NCI-H460 (cell line): ENCODE results near the gene UTRN. TPM values are rescaled to one million over a fixed set of nuclear protein-coding genes. Genes with fewer than 3 reads are reported as not detected.

ENCODE experiments used
- DNase-seq: peaks from one replicate; pipeline ENCODE4 v3.0.0-alpha.2; 2016; ENCODE audit warnings: low read depth; ENCODE audit errors: extremely low read depth
- polyA plus RNA-seq: library from polyadenylated mRNA; depleted of rRNA; stranded (reverse); fragments of >200 nt; gene quantifications from 2 replicates; pipeline ENCODE4 v1.2.3, GENCODE V29; 2014; cell fraction: nucleus; rRNA removed
- total RNA-seq: library from RNA; depleted of rRNA; stranded (reverse); fragments of >200 nt; shearing (Covaris generic); gene quantifications from 2 replicates; pipeline ENCODE4 v1.2.3, GENCODE V29; 2014; rRNA removed

The UTRN gene
- total RNA-seq = 24.6 and 29.5 TPM in 2 replicates
- polyA plus RNA-seq = 10.7 and 11.9 TPM in 2 replicates

DNA sequence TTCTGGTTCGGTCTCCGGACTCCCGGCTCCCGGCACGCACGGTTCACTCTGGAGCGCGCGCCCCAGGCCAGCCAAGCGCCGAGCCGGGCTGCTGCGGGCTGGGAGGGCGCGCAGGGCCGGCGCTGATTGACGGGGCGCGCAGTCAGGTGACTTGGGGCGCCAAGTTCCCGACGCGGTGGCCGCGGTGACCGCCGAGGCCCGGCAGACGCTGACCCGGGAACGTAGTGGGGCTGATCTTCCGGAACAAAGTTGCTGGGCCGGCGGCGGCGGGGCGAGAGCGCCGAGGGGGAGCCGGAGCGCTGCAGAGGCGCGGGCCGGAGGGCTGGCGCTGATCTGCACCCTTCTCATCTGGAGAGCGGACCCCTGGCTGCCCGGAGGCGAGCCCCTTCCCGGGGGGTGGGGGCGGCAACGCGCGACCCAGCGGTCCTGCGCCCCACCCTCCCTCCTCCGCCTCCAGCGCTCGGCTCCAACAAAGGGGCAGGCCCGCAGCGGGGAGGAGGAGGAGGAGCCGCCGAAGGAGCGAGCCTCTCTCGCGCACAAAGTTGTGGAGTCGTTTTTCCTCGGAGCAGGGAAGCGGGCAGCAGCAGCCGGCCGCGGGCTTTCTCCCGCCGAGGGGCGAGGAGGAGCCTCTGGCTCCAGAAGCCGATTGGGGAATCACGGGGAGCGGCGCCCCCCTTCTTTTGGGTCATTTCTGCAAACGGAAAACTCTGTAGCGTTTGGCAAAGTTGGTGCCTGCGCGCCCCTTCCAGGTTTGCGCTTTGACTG is at the start of gene UTRN:
Gene UTRN, plus strand, starts transcription at position 553 of the 765 bp plus-strand sequence. CDS start 6,494 bp downstream, outside the sequence.
- DNase-seq = peak; percentile 56

DNA sequence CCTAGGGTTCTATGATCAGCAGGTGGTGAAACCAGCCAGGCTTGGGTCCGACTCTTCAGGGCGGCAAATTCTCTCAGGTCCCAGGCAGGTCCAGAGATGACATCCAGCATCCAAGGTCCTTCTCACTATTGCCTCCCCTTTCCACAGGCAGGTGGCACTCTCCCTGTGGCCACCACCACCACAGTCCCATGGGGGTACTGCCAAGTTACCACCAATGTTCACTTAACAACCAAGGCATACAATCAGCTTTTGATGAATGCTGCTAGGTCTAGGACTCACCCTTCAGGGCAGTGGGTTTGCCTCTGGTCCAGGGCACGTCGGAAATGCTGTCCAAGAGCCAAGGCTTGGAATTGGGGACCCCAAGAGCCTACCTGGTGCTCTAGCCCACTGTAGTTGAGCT is 40.4 kb upstream of the UTRN start:
- DNase-seq = no peak

DNA sequence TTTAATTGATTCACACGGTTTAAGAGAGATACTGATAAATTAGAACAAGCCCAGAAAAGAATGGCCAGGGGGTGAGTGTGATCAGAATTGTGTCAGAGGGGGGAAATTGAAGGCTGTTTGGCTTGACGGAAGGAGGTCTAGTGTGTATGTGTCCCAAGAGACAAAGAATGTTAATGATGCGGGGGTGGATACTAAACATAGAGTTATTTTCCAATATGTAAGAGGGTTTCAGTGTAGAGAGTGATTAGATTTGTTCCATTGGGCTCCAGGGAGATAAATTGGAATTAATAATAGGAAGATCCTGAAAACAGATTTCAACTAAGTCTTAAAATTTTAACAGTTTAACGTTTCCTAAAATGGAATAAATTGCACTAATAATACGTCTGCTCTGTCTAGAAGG is 38.1 kb upstream of the UTRN start:
- DNase-seq = no peak

DNA sequence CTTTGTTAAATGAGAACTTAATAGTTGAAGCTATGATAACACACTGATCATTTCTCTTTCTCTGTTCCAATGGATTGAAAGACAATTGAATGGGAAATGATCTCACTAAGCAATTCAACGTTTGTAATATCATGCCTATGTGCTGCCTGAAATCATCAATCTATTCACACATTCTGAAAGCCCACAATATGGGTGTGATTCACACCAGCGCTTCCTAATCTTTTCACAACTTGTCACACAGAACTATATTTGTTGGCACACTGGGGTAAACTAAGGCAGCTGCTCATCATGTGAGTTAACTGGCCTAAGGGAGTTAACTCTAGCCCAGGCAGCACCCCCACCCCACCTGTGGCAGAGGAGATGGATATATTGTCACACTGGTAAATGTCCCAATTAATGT is 37.1 kb upstream of the UTRN start:
- no peak for DNase-seq

DNA sequence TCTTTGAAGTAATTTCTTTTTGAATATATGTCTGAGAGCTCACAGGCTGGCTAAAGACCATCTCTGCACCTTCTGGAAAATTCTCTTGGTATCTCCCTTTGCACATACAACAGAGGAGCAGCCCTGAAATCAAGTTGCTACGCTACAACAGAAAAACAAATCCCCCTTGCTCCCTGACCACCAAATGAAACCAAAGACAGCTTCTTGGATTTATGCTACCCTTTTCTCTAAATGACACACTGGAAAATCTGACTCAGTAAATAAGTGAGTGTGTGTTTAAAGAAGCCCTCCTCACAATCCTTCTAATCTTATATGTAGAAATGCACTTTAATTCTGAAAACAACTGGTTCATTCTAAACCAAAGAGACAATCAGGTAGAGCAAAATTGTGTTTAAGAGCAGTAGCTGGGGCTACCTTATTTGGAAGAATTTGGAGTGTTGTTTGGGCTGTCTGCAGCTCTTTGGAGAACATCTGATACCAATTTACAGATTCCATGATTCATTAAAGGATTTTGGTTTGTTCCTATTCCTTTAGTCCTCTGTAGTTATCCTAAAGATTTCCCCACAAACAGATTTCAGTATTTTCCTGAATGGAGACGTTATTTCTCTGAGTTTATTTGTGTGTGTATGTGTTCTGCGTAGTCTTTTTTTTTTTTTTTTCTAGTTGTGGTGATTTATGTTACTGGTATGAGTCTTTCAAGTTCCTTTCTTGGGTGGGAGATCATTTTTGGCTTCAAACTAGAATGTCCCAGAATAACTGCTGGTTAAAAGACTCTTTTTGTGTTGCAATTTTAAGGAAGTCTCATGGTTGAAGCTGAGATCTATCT is 36.4 kb upstream of the UTRN start:
- DNase-seq = no peak

DNA sequence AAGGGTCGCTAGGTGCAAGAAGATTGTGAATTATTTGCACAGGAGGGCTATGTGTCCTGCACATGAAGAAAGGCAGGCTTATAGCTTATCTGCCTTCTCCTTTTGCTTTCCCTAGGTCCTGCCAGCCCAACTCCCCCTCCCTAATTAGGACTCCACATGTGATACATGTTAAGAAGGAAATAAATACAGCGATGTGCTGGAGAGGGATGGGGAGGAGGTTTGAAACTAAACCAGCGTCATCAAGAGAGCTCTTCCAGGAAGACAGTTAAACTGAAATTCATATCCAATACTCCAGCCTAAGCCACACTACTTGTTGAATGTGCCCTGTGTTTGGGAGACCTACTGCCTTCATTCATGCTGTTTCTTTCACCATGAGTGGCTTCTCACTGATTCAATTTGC is 34.9 kb upstream of the UTRN start:
- no peak for DNase-seq

DNA sequence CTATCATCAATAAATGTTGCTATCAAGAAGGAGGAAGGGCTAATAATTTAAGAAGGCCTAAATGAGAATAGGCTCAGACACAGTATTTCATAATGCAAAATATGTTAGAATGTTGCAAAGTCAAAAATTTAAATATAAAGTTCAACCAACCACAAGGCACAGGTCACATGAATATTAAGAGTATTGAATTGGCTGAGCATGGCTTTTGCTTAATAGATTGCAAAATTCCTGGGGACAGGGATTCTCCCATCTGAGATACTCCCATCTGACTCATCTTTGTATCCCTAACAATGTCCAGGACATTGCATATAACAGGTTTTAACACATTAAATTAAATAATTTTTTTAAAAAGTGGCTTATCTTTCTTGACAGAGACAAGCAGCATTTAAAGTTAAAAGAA is 32.9 kb upstream of the UTRN start:
- no peak for DNase-seq

DNA sequence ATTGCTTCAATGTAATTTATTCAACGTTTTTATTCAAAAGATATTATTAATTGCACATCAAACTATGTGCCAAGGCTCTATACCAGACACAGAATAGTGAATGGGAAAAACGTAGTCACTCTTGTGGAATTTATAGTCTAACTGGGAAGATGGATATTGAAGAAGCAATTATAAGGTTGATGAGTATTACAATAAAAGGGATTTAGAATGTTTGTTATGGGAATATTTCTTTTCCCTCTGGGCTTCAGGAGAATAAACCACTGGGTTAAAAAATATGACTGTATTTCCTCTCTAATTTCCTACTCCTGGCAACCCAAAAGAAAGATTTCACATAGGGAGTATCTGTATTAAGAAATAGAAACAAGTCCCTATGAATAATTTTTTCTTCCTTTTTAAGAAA is 25.1 kb upstream of the UTRN start:
- no peak for DNase-seq

DNA sequence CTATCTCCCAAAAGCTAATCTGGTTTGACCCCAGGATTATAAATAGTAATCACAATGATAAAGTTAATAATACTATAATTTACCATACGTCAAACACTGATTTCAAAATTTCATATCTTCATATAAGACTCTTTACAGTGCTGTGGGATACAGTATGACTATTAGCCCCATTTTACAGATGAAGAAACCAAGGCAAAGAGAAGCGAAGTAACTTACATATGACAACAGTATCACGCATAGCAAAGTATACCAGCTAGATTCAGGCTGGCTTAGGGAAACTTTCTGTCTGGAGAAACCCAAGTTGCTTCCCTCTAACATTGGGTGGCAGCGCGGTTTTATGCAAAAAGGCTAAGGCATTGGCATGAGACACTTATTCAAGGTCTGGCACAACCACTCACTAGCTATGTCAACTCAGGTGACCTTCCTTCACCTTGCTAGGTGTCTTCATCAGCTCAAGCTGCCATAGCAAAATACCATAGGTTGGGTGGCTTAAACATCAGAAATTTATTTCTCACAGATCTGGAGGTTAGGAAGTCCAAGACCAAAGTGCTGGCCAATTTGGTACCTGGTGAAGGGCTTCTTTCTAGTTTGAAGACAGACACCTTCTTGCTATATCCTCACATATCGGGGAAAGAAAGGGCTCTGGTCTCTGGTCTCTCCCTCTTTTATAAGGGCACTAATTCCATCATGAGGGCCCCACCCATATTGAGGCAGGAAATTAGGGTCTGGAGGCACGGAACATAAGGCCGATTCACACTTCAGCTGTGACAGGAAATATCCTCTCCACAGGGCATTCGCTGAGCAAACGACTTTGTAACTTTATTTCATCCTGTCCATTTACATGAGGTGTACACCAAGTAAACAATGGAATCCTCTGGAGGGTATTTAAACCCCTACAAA is 22.4 kb upstream of the UTRN start:
- DNase-seq = no peak

DNA sequence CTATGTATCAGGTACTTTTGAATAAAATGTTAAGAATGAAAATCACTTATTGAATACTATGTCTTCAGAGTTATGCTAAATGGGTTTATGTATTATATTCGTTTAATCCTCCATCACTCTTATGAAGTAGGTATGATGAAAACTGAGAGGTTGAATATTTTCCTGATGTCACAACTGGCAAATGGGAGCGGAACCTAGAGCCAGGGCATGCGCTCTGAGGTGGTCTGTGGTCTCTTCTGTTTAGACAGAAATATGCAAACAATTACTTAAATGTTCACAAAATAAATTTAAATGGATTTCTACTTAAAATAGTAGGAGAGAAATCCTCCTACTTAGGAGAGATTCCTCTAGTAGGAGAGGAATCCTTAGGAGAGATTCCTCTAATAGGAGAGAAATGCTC is 21.3 kb upstream of the UTRN start:
- DNase-seq = no peak

DNA sequence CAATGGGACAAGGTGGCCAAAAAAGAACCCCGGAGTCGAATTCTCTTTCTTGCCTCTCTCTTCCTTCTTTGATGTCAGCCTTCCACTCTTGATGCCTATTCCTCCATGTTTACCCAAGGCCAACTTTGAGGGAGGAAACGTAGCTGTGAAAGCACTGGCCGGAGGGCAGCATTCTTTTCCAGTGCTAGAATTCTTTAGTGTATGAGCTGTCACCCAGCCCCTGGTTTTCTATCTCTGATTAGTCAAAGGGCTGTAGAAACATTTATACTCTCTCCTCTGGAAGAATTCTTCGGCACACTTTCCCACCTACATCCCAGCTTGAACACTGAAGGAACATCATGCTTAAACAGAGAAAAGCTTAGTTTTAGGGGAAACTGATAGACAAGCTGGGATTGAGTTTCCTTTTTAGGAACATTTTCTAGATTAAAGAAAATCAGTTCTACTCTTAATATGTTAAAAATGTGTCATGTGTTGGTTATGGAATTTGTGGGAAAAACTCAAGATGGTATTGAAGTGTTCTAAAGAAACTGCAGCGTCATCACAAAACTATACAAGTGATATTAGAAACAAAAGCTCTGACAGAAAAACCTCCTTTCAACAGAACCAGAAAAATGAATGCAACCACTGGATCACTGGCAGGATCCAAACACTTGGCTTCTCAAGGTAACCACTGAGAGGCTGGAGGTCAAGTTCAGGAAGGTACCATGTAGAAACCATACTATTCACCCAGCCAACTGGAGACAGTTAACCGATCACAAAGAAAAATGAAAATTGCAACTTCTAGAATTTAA is 20.7 kb upstream of the UTRN start:
- peak; percentile 77 for DNase-seq

DNA sequence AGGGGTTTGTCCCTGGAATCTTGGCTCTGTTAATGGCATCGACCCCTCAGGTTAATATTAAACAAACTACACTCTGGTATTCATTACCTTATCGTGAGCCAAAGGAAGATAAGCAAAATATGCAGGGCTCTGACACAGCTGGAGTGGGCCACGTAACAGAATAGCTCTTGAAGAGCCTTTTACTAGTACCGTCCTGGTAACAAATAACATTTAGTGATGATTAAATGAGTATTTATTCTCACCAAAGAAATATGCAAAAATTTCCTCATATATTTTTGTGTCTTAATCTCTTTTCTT is 20.1 kb upstream of the UTRN start:
- DNase-seq = no peak

DNA sequence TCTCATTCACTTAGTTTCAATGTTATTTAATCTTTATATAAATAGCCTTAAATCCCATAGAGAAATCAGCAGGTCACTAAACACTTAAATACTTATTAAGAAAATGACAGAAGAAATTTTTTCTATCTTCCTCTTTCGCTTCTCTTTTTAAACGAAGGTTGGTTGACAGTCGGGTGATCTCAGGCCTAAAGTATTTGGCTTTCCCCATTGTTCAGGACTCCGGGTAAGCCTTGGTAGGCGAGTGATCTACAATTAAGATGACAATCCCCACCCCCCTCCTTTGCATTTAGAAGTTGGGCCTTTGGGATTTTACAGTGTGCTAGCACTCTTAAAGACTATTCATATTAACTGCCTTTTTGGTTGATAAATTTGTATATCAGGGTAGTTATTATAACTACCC is 19.7 kb upstream of the UTRN start:
- DNase-seq = no peak

DNA sequence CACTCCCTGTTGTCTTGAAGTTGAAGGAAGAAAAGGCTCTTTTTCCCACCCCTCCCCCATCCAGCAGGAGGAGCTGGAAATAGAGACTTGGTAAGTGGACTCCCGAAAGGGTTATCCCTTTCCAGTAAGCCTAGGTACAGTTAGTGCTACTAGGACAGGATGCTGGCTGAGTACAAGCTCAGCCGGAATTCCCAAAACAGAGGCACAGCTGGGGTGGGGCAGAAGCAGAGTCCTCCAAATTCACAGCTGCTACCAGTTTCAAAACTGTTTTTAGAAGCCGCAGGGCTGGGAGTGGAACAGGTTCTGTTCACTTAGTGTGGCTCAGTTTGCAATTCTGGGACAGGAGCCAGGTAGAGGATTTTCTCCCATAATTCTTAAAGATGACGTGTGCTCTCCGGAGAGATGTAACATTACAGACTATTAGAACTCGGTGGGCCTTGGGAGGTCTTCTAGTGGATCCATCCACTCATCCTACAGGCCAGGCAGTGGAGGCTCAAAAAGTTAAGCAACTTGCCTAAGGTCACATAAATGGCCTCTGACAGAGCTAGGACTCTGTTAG is 19.0 kb upstream of the UTRN start:
- DNase-seq = peak; percentile 36

DNA sequence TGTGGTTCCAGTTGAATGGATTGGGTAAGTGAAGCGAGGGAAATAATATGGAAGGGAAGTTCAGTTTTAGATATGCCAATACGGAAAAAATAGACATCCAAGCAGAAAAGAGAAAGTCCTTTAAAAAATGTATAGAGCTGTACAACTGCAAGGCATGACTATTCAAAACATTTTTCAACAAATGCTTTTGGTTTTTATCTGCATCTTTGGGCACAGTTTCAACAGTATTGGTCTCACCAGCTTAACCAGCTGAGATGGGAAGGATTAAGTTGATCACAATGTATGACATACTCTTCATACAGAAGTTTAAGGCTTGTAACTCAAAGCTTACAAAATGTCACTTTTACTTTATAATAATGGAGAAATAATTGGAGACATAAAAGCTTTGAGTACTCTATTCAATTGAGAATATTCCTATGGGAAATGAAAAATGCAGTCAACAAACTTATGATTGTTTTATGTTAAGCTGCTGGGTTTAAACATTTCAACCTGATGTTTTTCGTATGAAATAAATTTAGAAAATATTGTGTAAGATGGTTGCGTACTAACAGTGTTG is 16.3 kb upstream of the UTRN start:
- DNase-seq = no peak

DNA sequence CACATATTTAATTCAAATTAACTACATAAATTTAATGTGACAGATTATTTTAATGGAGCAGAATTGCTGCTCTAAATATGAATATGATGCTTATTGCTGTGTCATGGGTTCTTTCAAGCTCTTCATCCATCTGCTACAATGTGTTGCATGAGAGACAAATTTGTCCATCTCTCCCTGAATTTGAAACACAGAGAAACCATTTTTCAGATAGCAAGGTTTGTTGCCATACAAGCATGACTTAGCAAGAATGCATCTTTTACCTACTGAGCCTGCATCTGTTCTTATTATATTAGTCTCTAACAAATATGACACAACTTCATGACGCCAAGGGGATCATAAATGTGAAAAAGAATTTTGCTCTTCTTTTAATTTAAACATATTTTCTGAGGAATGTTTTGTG is 8.0 kb upstream of the UTRN start:
- DNase-seq = no peak

DNA sequence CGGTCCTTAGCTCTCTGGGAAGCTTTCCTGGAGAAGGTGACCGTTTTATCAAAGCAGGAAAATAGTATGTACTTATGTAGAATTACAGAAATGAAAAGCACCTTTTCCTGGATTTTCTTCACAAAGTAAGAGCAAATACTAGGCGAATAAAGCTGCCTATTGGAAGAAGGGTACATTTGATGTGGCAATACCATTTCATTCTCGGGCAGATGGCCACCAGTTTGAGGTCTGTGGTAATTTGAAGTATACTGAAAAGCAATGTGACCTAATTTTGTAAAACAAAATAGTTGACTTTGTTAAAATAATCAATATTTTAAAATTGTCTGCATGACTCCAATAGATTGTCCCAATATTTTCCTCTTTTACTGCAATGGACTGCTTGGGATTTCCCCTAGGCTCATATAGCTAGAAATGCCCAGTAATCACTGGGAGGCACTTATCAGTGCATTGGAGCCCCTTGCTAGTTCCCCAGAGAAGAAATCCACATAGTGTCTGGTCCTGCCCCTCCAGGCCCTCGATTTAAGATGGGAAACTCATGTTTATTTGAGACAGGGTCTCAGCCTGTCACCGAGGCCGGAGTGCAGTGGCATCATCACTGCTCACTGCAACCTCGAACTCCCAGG is 7.4 kb upstream of the UTRN start:
- no peak for DNase-seq

DNA sequence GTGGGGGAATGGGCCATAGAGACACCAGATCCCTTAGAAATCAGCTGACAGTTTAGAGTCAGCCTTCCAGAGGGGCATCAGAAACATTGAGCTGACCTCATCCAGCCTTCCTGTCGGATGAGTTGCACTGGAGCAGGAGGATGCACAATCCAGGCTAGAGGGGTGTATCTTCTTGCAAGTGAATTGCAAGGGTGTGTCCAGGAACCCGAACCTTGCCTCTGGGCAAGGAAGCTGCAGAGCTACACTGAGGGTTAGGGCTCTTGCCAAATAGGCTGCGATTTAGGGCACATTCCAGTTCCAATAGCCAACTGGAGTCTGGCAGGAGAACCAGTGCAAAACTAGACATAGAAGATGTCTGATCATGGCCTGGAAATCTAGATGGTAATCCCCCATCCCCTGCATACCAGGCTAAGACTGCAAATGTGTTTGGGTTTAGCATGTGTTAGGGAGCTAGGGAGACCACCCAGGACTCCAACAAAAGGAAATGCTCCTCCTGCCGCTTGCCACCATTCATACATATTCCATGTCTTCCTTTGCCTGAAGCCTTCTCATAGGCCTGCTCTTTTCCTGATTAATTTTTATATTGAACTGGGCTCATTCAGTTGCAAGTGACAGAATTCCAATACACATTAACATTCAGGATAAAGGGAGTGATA is 6.3 kb upstream of the UTRN start:
- no peak for DNase-seq
